H9 (cell line): ENCODE results near the gene CREB5. TPM values are rescaled to one million over a fixed set of nuclear protein-coding genes. Genes with fewer than 3 reads are reported as not detected.

Experiments used
- DNase-seq: peaks from one replicate; pipeline ENCODE4 v3.0.0-alpha.2; 2017
- H2AFZ ChIP-seq: one replicate; pipeline ENCODE4 v1.6.1; 2013; ENCODE audit warnings: mild to moderate bottlenecking, low read length, control low read depth, moderate library complexity
- H2AK5ac ChIP-seq: 2 replicates; pipeline ENCODE4 v1.6.1; 2013; ENCODE audit warnings: low read length, control low read depth, mixed read lengths; ENCODE audit not compliant: insufficient read length
- H2BK120ac ChIP-seq: one replicate; pipeline ENCODE4 v1.6.1; 2013; ENCODE audit warnings: low read depth, mild to moderate bottlenecking, low read length, control low read depth, inconsistent platforms; ENCODE audit not compliant: poor library complexity, severe bottlenecking
- H2BK12ac ChIP-seq: 2 replicates; pipeline ENCODE4 v1.6.1; 2013; ENCODE audit warnings: low read length, control low read depth, mixed read lengths, low read depth; ENCODE audit not compliant: insufficient read length
- H2BK15ac ChIP-seq: 2 replicates; pipeline ENCODE4 v1.6.1; 2013; ENCODE audit warnings: low read depth, low read length, control low read depth
- H2BK20ac ChIP-seq: one replicate; pipeline ENCODE4 v1.6.1; 2013; ENCODE audit warnings: low read depth, mild to moderate bottlenecking, low read length, control low read depth, inconsistent platforms; ENCODE audit not compliant: poor library complexity, severe bottlenecking
- H2BK5ac ChIP-seq: 2 replicates; pipeline ENCODE4 v1.6.1; 2013; ENCODE audit warnings: low read length, control low read depth, mixed read lengths; ENCODE audit not compliant: insufficient read length
- H3K14ac ChIP-seq: 2 replicates; pipeline ENCODE4 v1.6.1; 2013; ENCODE audit warnings: low read length, control low read depth; ENCODE audit not compliant: insufficient read depth
- H3K18ac ChIP-seq: 2 replicates; pipeline ENCODE4 v1.6.1; 2013; ENCODE audit warnings: low read depth, mild to moderate bottlenecking, mixed read lengths, low read length, control low read depth; ENCODE audit not compliant: insufficient read length
- H3K23ac ChIP-seq: 2 replicates; pipeline ENCODE4 v1.6.1; 2013; ENCODE audit warnings: low read length, control low read depth, mixed read lengths, low read depth; ENCODE audit not compliant: insufficient read length
- H3K23me2 ChIP-seq: 2 replicates; pipeline ENCODE4 v1.6.1; 2013; ENCODE audit warnings: low read depth, mild to moderate bottlenecking, mixed read lengths, low read length, control low read depth; ENCODE audit not compliant: insufficient read length, poor library complexity, severe bottlenecking
- H3K27ac ChIP-seq: 2 replicates; pipeline ENCODE4 v1.5.1; 2013; ENCODE audit warnings: low read length, control low read depth, mixed read lengths, low read depth; ENCODE audit not compliant: insufficient read length
- H3K27me3 ChIP-seq: 2 replicates; pipeline ENCODE4 v1.6.1; 2013; ENCODE audit warnings: low read length, control low read depth, inconsistent platforms; ENCODE audit not compliant: insufficient read depth
- H3K4ac ChIP-seq: 2 replicates; pipeline ENCODE4 v1.6.1; 2013; ENCODE audit warnings: low read depth, mild to moderate bottlenecking, control low read depth, inconsistent platforms, low read length, moderate library complexity
- H3K4me1 ChIP-seq: 2 replicates; pipeline ENCODE4 v1.6.1; 2013; ENCODE audit warnings: low read length, control low read depth, inconsistent platforms; ENCODE audit not compliant: insufficient read depth
- H3K4me2 ChIP-seq: 2 replicates; pipeline ENCODE4 v1.6.1; 2013; ENCODE audit warnings: low read length, control low read depth, mixed read lengths; ENCODE audit not compliant: insufficient read length, insufficient read depth
- H3K56ac ChIP-seq: 2 replicates; pipeline ENCODE4 v1.6.1; 2013; ENCODE audit warnings: low read depth, mild to moderate bottlenecking, mixed read lengths, low read length, control low read depth; ENCODE audit not compliant: insufficient read length
- H3K79me1 ChIP-seq: 2 replicates; pipeline ENCODE4 v1.6.1; 2013; ENCODE audit warnings: low read depth, mild to moderate bottlenecking, moderate library complexity, low read length, control low read depth, inconsistent platforms; ENCODE audit not compliant: insufficient read depth, poor library complexity, severe bottlenecking
- H3K79me2 ChIP-seq: 2 replicates; pipeline ENCODE4 v1.6.1; 2013; ENCODE audit warnings: low read length, control low read depth, inconsistent platforms; ENCODE audit not compliant: insufficient read depth
- H3K9ac ChIP-seq: 2 replicates; pipeline ENCODE4 v1.6.1; 2013; ENCODE audit warnings: low read length, control low read depth, mixed read lengths; ENCODE audit not compliant: insufficient read length; ENCODE audit errors: extremely low read depth
- H3K9me3 ChIP-seq: one replicate; pipeline ENCODE4 v1.6.1; 2013; ENCODE audit warnings: low read depth, low read length, inconsistent platforms; ENCODE audit not compliant: control insufficient read depth
- H3T11ph ChIP-seq: one replicate; pipeline ENCODE4 v1.6.1; 2013; ENCODE audit warnings: mild to moderate bottlenecking, low read length, control low read depth, inconsistent platforms
- H4K20me1 ChIP-seq: one replicate; pipeline ENCODE4 v1.6.1; 2013; ENCODE audit not compliant: control insufficient read depth, insufficient read length, insufficient read depth
- H4K5ac ChIP-seq: 2 replicates; pipeline ENCODE4 v1.6.1; 2013; ENCODE audit warnings: low read depth, mild to moderate bottlenecking, mixed read lengths, low read length, control low read depth; ENCODE audit not compliant: insufficient read length
- H4K8ac ChIP-seq: replicated peaks from 2 replicates; pipeline ENCODE4 v1.6.1; 2013; ENCODE audit warnings: low read length, control low read depth, mixed read lengths, low read depth; ENCODE audit not compliant: insufficient read length
- H4K91ac ChIP-seq: 2 replicates; pipeline ENCODE4 v1.6.1; 2013; ENCODE audit warnings: low read depth, mild to moderate bottlenecking, moderate library complexity, mixed read lengths, low read length, control low read depth; ENCODE audit not compliant: insufficient read length
- H3K27ac Mint-ChIP-seq, 3 experiments: 2 replicates in 2 of 3; 3 replicates in 1 of 3; pipeline ENCODE4 v1.8.0; 2020 to 2021; ENCODE audit warnings: mixed read lengths in 3 of 3, mild to moderate bottlenecking in 1 of 3, moderate library complexity in 1 of 3
- H3K27me3 Mint-ChIP-seq: 2 replicates; pipeline ENCODE4 v1.8.0; 2021; ENCODE audit warnings: low read depth, mild to moderate bottlenecking, moderate library complexity, mixed read lengths
- H3K36me3 Mint-ChIP-seq, 3 experiments: 2 replicates in 2 of 3; 3 replicates in 1 of 3; pipeline ENCODE4 v1.8.0; 2020 to 2021; ENCODE audit warnings: low read depth in 3 of 3, mixed read lengths in 3 of 3; ENCODE audit not compliant: insufficient read depth in 1 of 3
- H3K4me1 Mint-ChIP-seq, 2 experiments: 2 replicates each; pipeline ENCODE4 v1.8.0; 2020; ENCODE audit warnings: mixed read lengths in 2 of 2
- H3K4me3 Mint-ChIP-seq, 2 experiments: 2 replicates in 1 of 2; 3 replicates in 1 of 2; pipeline ENCODE4 v1.8.0; 2020 to 2021; ENCODE audit warnings: mild to moderate bottlenecking in 2 of 2, mixed read lengths in 2 of 2, moderate library complexity in 1 of 2
- H3K9me3 Mint-ChIP-seq, 2 experiments: 2 replicates in 1 of 2; 3 replicates in 1 of 2; pipeline ENCODE4 v1.8.0; 2020; ENCODE audit warnings: mild to moderate bottlenecking in 2 of 2, mixed read lengths in 2 of 2, moderate library complexity in 1 of 2
- WGBS: extraction: QIAGEN DNeasy Blood & Tissue Kit; methylation state at CpG from one replicate; pipeline ENCODE4 v1.1.7; 2013; ENCODE audit warnings: missing lambda C conversion rate, low lambda C conversion rate, mixed read lengths; ENCODE audit not compliant: insufficient read length; ENCODE audit errors: extremely low coverage; 5-methylcytosine and 5-hydroxymethylcytosine counted together
- total RNA-seq: library from RNA; stranded (reverse); gene quantifications from 2 replicates; pipeline ENCODE4 v1.2.1, GENCODE V29; 2021
- TF ChIP-seq, protein P1 (sequence below): fragments of 200-600 bp; sonication (generic); conservative IDR thresholded peaks from 3 replicates; pipeline ENCODE4 v1.8.0; 2021; ENCODE audit warnings: antibody characterized with exemption, mild to moderate bottlenecking

Gene CREB5
- total RNA-seq, 1 experiment from 2014 or later: 4.0 TPM

DNA sequence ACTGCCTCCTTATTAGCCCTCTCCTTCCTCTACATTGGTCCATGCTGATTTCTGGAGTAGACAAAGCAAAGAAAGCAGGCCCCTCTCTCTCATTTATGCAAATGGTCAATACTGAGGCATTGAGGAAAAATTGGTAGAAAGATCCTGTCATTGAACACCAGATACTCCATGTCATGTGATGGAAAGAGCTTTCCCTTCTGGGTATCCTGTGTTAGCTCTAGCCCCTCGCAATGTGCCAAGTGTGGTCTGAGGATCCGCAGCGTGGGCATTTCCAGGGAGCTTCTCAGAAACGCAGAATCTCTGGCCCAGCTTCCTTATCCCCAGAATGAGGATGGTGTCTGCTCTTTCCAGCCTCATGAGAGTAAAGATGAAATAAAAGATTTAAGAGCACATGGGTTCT, 159.1 kb downstream of the CREB5 start:
- no peak overlapping the region for H3K4me2 ChIP-seq
- H3K27ac Mint-ChIP-seq: no peak overlapping the region; a peak in 1 of 7 replicates

More for the DNA sequence above, 159.1 kb downstream of the CREB5 start:
- no peak overlapping the region for H2AFZ ChIP-seq
- Mint-ChIP-seq H3K4me3 (no peak overlapping the region), H3K27me3 (no peaks in the 10 kb centered on the region), H3K36me3 (no peaks in the 10 kb centered on the region), H3K9me3 (no peaks in the 10 kb centered on the region), H3K4me1 (peaks cover 27 to 30% of the 10 kb centered on the region in 2 experiments)
- H4K20me1 ChIP-seq: no peaks in the 10 kb centered on the region
- no peak overlapping the region for H3K18ac ChIP-seq
- H4K91ac ChIP-seq: no peak overlapping the region
- no CpG with 5 or more reads among the region's 4 CpGs for WGBS
- H3K79me2 ChIP-seq: no peaks in the 10 kb centered on the region
- H3K4ac ChIP-seq: no peak overlapping the region
- H3K9ac ChIP-seq: no peak overlapping the region
- H4K5ac ChIP-seq: no peak overlapping the region
- H3K27ac ChIP-seq: no peak overlapping the region
- TF ChIP-seq, protein P1, sequence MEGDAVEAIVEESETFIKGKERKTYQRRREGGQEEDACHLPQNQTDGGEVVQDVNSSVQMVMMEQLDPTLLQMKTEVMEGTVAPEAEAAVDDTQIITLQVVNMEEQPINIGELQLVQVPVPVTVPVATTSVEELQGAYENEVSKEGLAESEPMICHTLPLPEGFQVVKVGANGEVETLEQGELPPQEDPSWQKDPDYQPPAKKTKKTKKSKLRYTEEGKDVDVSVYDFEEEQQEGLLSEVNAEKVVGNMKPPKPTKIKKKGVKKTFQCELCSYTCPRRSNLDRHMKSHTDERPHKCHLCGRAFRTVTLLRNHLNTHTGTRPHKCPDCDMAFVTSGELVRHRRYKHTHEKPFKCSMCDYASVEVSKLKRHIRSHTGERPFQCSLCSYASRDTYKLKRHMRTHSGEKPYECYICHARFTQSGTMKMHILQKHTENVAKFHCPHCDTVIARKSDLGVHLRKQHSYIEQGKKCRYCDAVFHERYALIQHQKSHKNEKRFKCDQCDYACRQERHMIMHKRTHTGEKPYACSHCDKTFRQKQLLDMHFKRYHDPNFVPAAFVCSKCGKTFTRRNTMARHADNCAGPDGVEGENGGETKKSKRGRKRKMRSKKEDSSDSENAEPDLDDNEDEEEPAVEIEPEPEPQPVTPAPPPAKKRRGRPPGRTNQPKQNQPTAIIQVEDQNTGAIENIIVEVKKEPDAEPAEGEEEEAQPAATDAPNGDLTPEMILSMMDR: no peak
- H2BK5ac ChIP-seq: no peak overlapping the region
- H3K56ac ChIP-seq: no peak overlapping the region
- no peak overlapping the region for H2BK20ac ChIP-seq
- no peak overlapping the region for H2BK120ac ChIP-seq
- H3K27me3 ChIP-seq: no peaks in the 10 kb centered on the region
- H3K79me1 ChIP-seq: no peaks in the 10 kb centered on the region
- H2BK12ac ChIP-seq: no peak overlapping the region
- H3K14ac ChIP-seq: no peak overlapping the region
- H3K23me2 ChIP-seq: no peaks in the 10 kb centered on the region
- H3T11ph ChIP-seq: no peak overlapping the region
- H2BK15ac ChIP-seq: no peak overlapping the region
- H3K9me3 ChIP-seq: no peaks in the 10 kb centered on the region
- no peak overlapping the region for H2AK5ac ChIP-seq
- no peak for DNase-seq
- peaks cover 12% of the 10 kb centered on the region; the same call in 1 of the 2 replicates for H3K4me1 ChIP-seq
- no peak overlapping the region for H3K23ac ChIP-seq
- no peak overlapping the region for H4K8ac ChIP-seq
